HUDEP-2 (cell line): ENCODE measurements around the gene DCC.

Experiments used
- DNase-seq, 76 experiments: peaks; one replicate each; lab custom pipeline; 2025; ENCODE audit not compliant: unreplicated experiment in 76 of 76; lab: John Stamatoyannopoulos, UW

Gene DCC

GRCh38 chr18:52992041-52992440, 652.0 kb downstream of the DCC start:
- DNase-seq = no peak

GRCh38 chr18:52995875-52996274, 655.9 kb downstream of the DCC start:
- DNase-seq = no peak

- DNase-seq = no peak
These were observed 659.6 kb downstream of the DCC start for GRCh38 chr18:52999633-53000032.

GRCh38 chr18:53004798-53005197, 664.8 kb downstream of the DCC start:
- no peak for DNase-seq

- DNase-seq = no peak
These were observed 678.8 kb downstream of the DCC start for GRCh38 chr18:53018791-53019190.

- no peak for DNase-seq
These were observed 685.2 kb downstream of the DCC start for GRCh38 chr18:53025247-53025646.

- DNase-seq = no peak
These were observed 688.6 kb downstream of the DCC start for GRCh38 chr18:53028565-53028964.

GRCh38 chr18:53033128-53033527, 693.1 kb downstream of the DCC start:
- no peak for DNase-seq

- no peak for DNase-seq
These were observed 698.6 kb downstream of the DCC start for GRCh38 chr18:53038608-53039007.

- DNase-seq = no peak
These were observed 700.3 kb downstream of the DCC start for GRCh38 chr18:53040286-53040685.

GRCh38 chr18:53056064-53056463, 716.1 kb downstream of the DCC start:
- no peak for DNase-seq

- DNase-seq = no peak
These were observed 730.8 kb downstream of the DCC start for GRCh38 chr18:53070788-53071187.

- no peak for DNase-seq
These were observed 740.7 kb downstream of the DCC start for GRCh38 chr18:53080687-53081086.

- DNase-seq = no peak
These were observed 753.6 kb downstream of the DCC start for GRCh38 chr18:53093636-53094035.

- no peak for DNase-seq
These were observed 761.6 kb downstream of the DCC start for GRCh38 chr18:53101536-53102105.

GRCh38 chr18:53114441-53114840, 774.4 kb downstream of the DCC start:
- DNase-seq = no peak

- DNase-seq = no peak
These were observed 776.0 kb downstream of the DCC start for GRCh38 chr18:53115876-53116585.

GRCh38 chr18:53117851-53118250, 777.9 kb downstream of the DCC start:
- no peak for DNase-seq

GRCh38 chr18:53126210-53126609, 786.2 kb downstream of the DCC start:
- no peak for DNase-seq

GRCh38 chr18:53131001-53131400, 791.0 kb downstream of the DCC start:
- no peak for DNase-seq

GRCh38 chr18:53134711-53135110, 794.7 kb downstream of the DCC start:
- DNase-seq = no peak

- DNase-seq = no peak
These were observed 795.7 kb downstream of the DCC start for GRCh38 chr18:53135654-53136053.
